Measurements from ENCODE around the gene ANKRD6. TPM values are rescaled to one million over a fixed set of nuclear protein-coding genes. Genes with fewer than 3 reads are reported as not detected.

ANKRD6 gene
- total RNA-seq, 1 experiment from 2014 or later = 5.6 TPM

DNA sequence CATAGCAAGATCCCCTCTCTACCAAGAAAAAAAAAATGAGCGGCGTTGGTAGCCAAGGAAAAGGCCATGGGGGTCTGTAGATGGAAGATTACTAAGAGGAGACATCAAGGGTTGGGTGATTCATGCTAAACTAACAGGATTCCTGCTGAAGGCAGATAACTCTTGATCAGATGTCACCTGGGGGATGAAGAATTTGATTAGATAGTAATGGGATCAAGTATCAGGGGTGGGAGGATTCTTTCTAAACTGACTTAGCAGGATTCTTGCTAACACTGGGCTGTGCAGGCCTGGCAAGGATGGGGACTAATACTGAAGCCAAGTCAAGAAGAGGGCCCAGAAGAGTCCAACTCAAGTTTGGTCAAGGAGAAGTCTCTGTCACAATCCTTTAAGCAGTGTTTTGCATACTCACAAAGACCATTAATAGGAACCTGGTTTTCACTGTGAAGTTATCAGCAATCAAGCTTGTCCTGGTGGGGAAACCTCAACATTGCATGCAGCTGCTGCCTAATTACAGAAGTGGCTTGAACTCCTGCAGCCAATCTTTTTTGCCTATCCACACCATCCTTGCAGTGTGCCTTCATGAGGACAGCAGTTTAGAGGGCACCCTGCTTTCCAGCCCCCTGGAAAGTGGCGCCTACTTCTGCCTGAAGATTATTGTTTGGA, 61.3 kb downstream of the ANKRD6 start:
- ChIA-PET CTCF (no interaction called here), POLR2A (ENCODE audit: unreplicated experiment) (no interaction called here)
- H3K9me2 ChIP-seq (replicated peaks; ENCODE audit: low read length) = no peaks in the 10 kb centered on the region
- no peaks in the 10 kb centered on the region for H4K20me1 ChIP-seq (ENCODE audit: low read length)
- no peaks in the 10 kb centered on the region for H3F3A ChIP-seq (ENCODE audit: low read length, unreplicated experiment)
- no peak overlapping the region for H3K9ac ChIP-seq (ENCODE audit: low read length)
- peak; percentile 11 for DNase-seq
- H3K36me3 ChIP-seq (ENCODE audit: low read depth, low read length) = no peaks in the 10 kb centered on the region
- H2AFZ ChIP-seq (ENCODE audit: low read length) = no peak overlapping the region
- H3K4me2 ChIP-seq (ENCODE audit: low read length) = no peak overlapping the region
- no peaks in the 10 kb centered on the region for H3K79me2 ChIP-seq (ENCODE audit: low read length)
- H3K27ac ChIP-seq (ENCODE audit: low read length) = no peak overlapping the region
- no peak for ATAC-seq
- TF ChIP-seq EZH2 (IDR thresholded peaks at IDR 0.05; ENCODE audit: low read length, unreplicated experiment) = no peak
- TF ChIP-seq CTCF (conservative IDR thresholded peaks at IDR 0.05; ENCODE audit: low read depth, low read length) = no peak
- TF ChIP-seq EZH2phosphoT487 (IDR thresholded peaks at IDR 0.05; ENCODE audit: borderline replicate concordance, low read length) = no peak
- H3K4me3 ChIP-seq (ENCODE audit: low read length) = no peak overlapping the region
- H3K27me3 ChIP-seq (ENCODE audit: low read length) = no peaks in the 10 kb centered on the region
- H3K9me3 ChIP-seq (ENCODE audit: low read length) = no peaks in the 10 kb centered on the region
- no TSS peak for BruUV-seq (replicated peaks)
- H3K4me1 ChIP-seq (ENCODE audit: insufficient read depth, low read length) = no peaks in the 10 kb centered on the region
- intact Hi-C loops (cut with micrococcal nuclease) = no loop called here

GRCh38 chr6:89495961-89496535, 63.1 kb downstream of the ANKRD6 start:
- H4K20me1 ChIP-seq (ENCODE audit: low read length) = no peaks in the 10 kb centered on the region
- intact Hi-C loops (cut with micrococcal nuclease) = no loop called here
- no peaks in the 10 kb centered on the region for H3K4me1 ChIP-seq (ENCODE audit: insufficient read depth, low read length)
- no peaks in the 10 kb centered on the region for H3K27me3 ChIP-seq (ENCODE audit: low read length)
- no peaks in the 10 kb centered on the region for H3K9me3 ChIP-seq (ENCODE audit: low read length)
- no peaks in the 10 kb centered on the region for H3K79me2 ChIP-seq (ENCODE audit: low read length)
- no peak overlapping the region for H3K4me3 ChIP-seq (ENCODE audit: low read length)
- H2AFZ ChIP-seq (ENCODE audit: low read length) = no peak overlapping the region
- TF ChIP-seq CTCF (conservative IDR thresholded peaks at IDR 0.05; ENCODE audit: low read depth, low read length) (no peak), EZH2phosphoT487 (IDR thresholded peaks at IDR 0.05; ENCODE audit: borderline replicate concordance, low read length) (no peak)
- H3K9ac ChIP-seq (ENCODE audit: low read length) = no peak overlapping the region
- BruUV-seq (replicated peaks) = no TSS peak
- POLR2A ChIA-PET (ENCODE audit: unreplicated experiment) = no interaction called here
- H3K36me3 ChIP-seq (ENCODE audit: low read depth, low read length) = no peaks in the 10 kb centered on the region
- DNase-seq (no peak), ATAC-seq (no peak)
- CTCF ChIA-PET = no interaction called here
- no peak overlapping the region for H3K4me2 ChIP-seq (ENCODE audit: low read length)
- H3K9me2 ChIP-seq (replicated peaks; ENCODE audit: low read length) = no peaks in the 10 kb centered on the region
- no peaks in the 10 kb centered on the region for H3F3A ChIP-seq (ENCODE audit: low read length, unreplicated experiment)
- no peak overlapping the region for H3K27ac ChIP-seq (ENCODE audit: low read length)

GRCh38 chr6:89500611-89501010, 67.7 kb downstream of the ANKRD6 start:
- CTCF ChIA-PET = no interaction called here
- no peak for TF ChIP-seq EZH2 (IDR thresholded peaks at IDR 0.05; ENCODE audit: low read length, unreplicated experiment)
- H3K79me2 ChIP-seq (ENCODE audit: low read length) = no peaks in the 10 kb centered on the region

More at GRCh38 chr6:89500611-89501010, 67.7 kb downstream of the ANKRD6 start:
- no peak for ATAC-seq
- Histone ChIP-seq H3K36me3 (ENCODE audit: low read depth, low read length) (no peaks in the 10 kb centered on the region), H4K20me1 (ENCODE audit: low read length) (no peaks in the 10 kb centered on the region), H3K4me2 (ENCODE audit: low read length) (no peak overlapping the region), H3K4me3 (ENCODE audit: low read length) (no peak overlapping the region), H3K9me3 (ENCODE audit: low read length) (no peaks in the 10 kb centered on the region), H3K27ac (ENCODE audit: low read length) (no peak overlapping the region), H2AFZ (ENCODE audit: low read length) (no peak overlapping the region), H3K4me1 (ENCODE audit: insufficient read depth, low read length) (no peaks in the 10 kb centered on the region), H3K9me2 (replicated peaks; ENCODE audit: low read length) (no peaks in the 10 kb centered on the region), H3K27me3 (ENCODE audit: low read length) (no peaks in the 10 kb centered on the region), H3K9ac (ENCODE audit: low read length) (no peak overlapping the region), H3F3A (ENCODE audit: low read length, unreplicated experiment) (no peaks in the 10 kb centered on the region)
- POLR2A ChIA-PET (ENCODE audit: unreplicated experiment) = no interaction called here
- intact Hi-C loops (cut with micrococcal nuclease) = no loop called here
- DNase-seq = no peak
- no TSS peak for BruUV-seq (replicated peaks)

Measured in PC-3 (cell line).